HEK293T (cell line): ENCODE measurements around the gene DMKN.
"Not testable (repeated sequence)": the region's sequence is repeated elsewhere in the genome, so short reads cannot be mapped to it uniquely, and the experiment has no call there.

ENCODE experiments used
- CTCF ChIA-PET: fragments of 350-600 bp; formaldehyde crosslinking; extraction: SDS; loops from one replicate; lab custom pipeline; 2021; ENCODE audit warnings: antibody characterized with exemption, inconsistent platforms; lab: Yijun Ruan, JAX
- POLR2A ChIA-PET: fragments of 350-600 bp; formaldehyde crosslinking; extraction: SDS; loops from one replicate; lab custom pipeline; 2020; ENCODE audit warnings: antibody characterized with exemption, inconsistent platforms; lab: Yijun Ruan, JAX
- DNase-seq: peaks from one replicate; pipeline ENCODE4 v3.0.0; 2012; ENCODE audit warnings: mixed read lengths; ENCODE audit errors: extremely low spot score
- ARNT ChIP-seq: fragments of 450-650 bp; IDR thresholded peaks from 2 replicates; pipeline ENCODE4 v1.6.1; 2017; ENCODE audit warnings: mild to moderate bottlenecking
- BHLHE40 ChIP-seq: fragments of 450-650 bp; IDR thresholded peaks from 2 replicates; pipeline ENCODE4 v1.6.1; 2016; ENCODE audit warnings: mild to moderate bottlenecking, moderate library complexity, borderline replicate concordance
- CTBP1 ChIP-seq: fragments of 450-650 bp; IDR thresholded peaks from 2 replicates; pipeline ENCODE4 v1.6.1; 2016; ENCODE audit warnings: borderline replicate concordance
- ELF4 ChIP-seq: fragments of 450-650 bp; IDR thresholded peaks from 2 replicates; pipeline ENCODE4 v1.6.1; 2017; ENCODE audit warnings: antibody characterized with exemption
- FOXA1 ChIP-seq: fragments of 450-650 bp; IDR thresholded peaks from 2 replicates; pipeline ENCODE4 v1.6.1; 2016; ENCODE audit warnings: mild to moderate bottlenecking
- FOXK2 ChIP-seq: fragments of 450-650 bp; IDR thresholded peaks from 2 replicates; pipeline ENCODE4 v1.6.1; 2016; ENCODE audit warnings: mild to moderate bottlenecking
- FOXM1 ChIP-seq: fragments of 450-650 bp; IDR thresholded peaks from 2 replicates; pipeline ENCODE4 v1.6.1; 2017; ENCODE audit warnings: mild to moderate bottlenecking, borderline replicate concordance
- HDGF ChIP-seq: fragments of 450-650 bp; IDR thresholded peaks from 2 replicates; pipeline ENCODE4 v1.6.1; 2017; ENCODE audit warnings: antibody characterized with exemption, borderline replicate concordance
- L3MBTL2 ChIP-seq: fragments of 450-650 bp; conservative IDR thresholded peaks from 2 replicates; pipeline ENCODE4 v1.6.1; 2016; ENCODE audit warnings: mild to moderate bottlenecking
- LEF1 ChIP-seq: fragments of 450-650 bp; IDR thresholded peaks from 2 replicates; pipeline ENCODE4 v1.6.1; 2017; ENCODE audit warnings: mild to moderate bottlenecking, borderline replicate concordance
- NFRKB ChIP-seq: fragments of 450-650 bp; IDR thresholded peaks from 2 replicates; pipeline ENCODE4 v1.6.1; 2016; ENCODE audit warnings: mild to moderate bottlenecking, moderate library complexity
- SP1 ChIP-seq: fragments of 450-650 bp; IDR thresholded peaks from 2 replicates; pipeline ENCODE4 v1.6.1; 2017
- SUZ12 ChIP-seq: fragments of 450-650 bp; IDR thresholded peaks from 2 replicates; pipeline ENCODE4 v1.6.1; 2016; ENCODE audit warnings: mild to moderate bottlenecking
- TARDBP ChIP-seq: fragments of 450-650 bp; IDR thresholded peaks from 2 replicates; pipeline ENCODE4 v1.6.1; 2016
- ZNF384 ChIP-seq: fragments of 450-650 bp; IDR thresholded peaks from 2 replicates; pipeline ENCODE4 v1.6.1; 2016
- TF ChIP-seq, protein P1 (sequence below): fragments of 450-650 bp; IDR thresholded peaks from 2 replicates; pipeline ENCODE4 v1.6.1; 2016

The DMKN gene

DNA sequence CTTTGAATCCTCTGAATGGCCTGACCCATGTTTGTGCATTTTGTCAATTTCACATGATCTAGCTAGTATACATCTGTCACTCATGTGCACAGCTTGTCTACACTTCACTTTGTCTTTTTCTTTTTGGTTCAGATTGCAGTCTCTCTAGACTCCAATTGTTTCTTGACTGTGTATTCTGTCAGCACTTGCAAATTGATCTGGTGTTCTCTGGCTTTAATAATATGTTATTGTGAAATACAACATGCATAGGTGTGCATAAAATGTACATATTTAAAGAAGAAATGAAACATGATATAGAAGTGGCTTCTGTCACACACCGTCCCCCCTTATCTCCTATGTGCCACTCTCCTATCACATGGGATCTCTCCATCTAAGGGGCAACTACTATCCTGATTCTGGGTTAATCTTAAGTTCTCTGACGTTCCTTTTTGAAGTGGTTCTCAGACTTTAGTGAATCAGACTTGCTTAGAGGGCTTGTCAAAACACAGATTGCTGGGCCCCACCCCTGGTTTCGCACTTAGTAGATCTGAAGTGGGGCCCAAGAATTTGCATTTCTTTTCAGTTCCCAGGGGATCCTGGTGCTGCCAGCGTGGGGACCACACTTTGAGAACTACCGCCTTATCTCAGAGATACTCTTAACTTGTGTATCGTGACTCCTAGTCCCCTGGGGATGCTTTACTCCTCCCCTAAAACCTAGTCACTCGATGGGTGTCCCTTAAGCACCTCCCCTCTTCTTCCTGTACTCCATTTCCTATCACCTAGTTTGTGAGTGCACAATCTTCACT lies 29.0 kb downstream of the DMKN start:
- ChIA-PET CTCF (no interaction called here), POLR2A (no interaction called here)
- TF ChIP-seq ARNT (no peak), BHLHE40 (no peak), ELF4 (no peak), ZNF384 (no peak), FOXM1 (no peak), NFRKB (no peak), FOXA1 (no peak), CTBP1 (no peak), LEF1 (no peak), HDGF (no peak), TARDBP (no peak)
- DNase-seq, result no peak

DNA sequence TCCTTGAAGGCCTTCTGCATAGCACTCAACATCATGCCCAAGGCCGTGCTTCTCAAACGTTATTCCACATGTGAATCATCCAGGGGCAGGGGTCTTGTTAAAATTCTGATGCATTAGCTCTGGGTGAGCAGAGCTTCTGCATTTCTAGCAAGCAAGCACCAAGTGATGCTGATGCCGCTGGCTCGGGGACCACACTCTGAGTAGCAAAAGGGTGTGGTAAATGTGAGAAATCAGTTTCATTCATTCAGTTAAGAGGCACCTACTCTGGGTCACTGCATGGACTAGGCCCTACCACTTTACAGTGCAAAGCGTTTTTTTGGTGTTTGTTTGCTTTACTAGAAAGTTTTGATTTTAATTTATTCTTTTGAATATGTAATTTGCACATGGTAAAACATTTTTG lies 30.4 kb downstream of the DMKN start:
- no peak for TF ChIP-seq L3MBTL2
- ChIA-PET CTCF (no interaction called here), POLR2A (no interaction called here)
- DNase-seq, result no peak

DNA sequence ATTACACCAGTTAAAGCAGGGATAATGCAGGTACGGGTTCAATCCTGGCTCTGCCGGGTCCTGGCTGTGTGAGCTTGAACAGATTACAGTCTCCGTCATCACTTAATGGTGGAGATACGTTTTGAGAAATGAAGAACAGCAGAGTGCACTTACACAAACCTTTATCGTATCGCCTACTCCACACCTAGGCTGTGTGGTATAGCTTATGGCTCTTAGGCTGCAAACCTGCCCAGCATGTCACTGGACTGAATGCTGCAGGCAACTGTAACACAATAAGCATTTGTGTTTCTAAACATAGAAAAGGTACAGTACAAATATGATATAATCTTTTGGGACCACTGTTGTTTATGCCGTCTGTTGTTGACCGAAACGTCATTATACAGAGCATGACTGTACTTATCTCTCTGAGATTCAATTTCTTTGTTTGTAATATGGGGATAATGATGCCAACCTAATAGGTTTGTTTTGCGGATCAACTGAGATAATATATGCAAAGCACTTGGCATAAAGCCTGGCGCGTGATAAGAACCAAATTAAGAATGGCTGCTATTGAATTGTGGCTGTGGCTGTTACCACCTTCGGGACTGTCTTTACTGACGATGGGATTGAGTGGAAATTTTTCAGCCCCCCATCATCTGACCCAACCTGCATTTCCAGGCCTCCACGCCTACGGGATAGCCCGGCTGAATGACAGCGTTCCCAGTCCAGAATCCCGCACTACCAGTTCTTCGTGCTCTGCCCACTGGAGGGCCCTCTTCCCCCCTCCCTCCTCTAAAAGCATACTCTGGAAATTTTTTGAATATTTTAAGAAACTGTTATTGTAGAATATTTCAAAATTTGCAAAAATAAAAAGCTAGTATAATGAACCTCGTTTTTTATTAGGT lies 34.4 kb downstream of the DMKN start:
- ChIA-PET POLR2A (no interaction called here), CTCF (interaction anchor here (0.7 kb wide), 1 partner anchor 10 kb away, joined by 3 read pairs; no protein-coding TSS in a partner anchor)
- DNase-seq, result no peak
- no peak for TF ChIP-seq FOXM1
- no peak for TF ChIP-seq CTBP1
- TF ChIP-seq SP1, result no peak
- TF ChIP-seq ELF4, result no peak
- no peak for TF ChIP-seq FOXK2
- TF ChIP-seq SUZ12, result no peak
- TF ChIP-seq ARNT, result no peak
- TF ChIP-seq L3MBTL2, result no peak

DNA sequence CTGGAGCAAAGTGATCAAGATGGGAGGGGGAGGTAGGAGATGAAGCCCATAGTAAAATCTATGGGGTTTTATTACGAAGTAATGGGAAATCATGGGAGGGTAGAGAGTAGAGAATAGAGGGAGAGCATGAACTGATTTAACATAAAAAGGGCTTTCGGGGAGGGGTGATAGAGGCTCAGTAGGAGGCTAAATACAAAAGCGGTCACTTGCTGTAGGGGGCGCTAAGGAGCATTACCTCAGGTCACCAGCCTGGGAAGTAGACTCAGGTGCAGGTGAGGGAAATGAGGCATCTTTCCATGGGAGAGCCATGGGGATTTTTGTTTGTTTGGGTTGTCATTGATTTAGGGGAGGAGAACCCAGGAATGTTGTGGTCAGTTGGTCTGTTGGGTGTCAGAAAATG lies 37.3 kb downstream of the DMKN start:
- ChIA-PET CTCF (no interaction called here), POLR2A (no interaction called here)
- TF ChIP-seq, protein P1, sequence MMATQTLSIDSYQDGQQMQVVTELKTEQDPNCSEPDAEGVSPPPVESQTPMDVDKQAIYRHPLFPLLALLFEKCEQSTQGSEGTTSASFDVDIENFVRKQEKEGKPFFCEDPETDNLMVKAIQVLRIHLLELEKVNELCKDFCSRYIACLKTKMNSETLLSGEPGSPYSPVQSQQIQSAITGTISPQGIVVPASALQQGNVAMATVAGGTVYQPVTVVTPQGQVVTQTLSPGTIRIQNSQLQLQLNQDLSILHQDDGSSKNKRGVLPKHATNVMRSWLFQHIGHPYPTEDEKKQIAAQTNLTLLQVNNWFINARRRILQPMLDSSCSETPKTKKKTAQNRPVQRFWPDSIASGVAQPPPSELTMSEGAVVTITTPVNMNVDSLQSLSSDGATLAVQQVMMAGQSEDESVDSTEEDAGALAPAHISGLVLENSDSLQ, result no peak
- no peak for TF ChIP-seq SUZ12
- no peak for TF ChIP-seq HDGF
- TF ChIP-seq FOXA1, result no peak
- TF ChIP-seq SP1, result no peak
- no peak for TF ChIP-seq TARDBP
- TF ChIP-seq NFRKB, result no peak
- no peak for TF ChIP-seq FOXK2
- no peak for TF ChIP-seq ARNT
- TF ChIP-seq CTBP1, result no peak
- no peak for TF ChIP-seq ZNF384
- no peak for TF ChIP-seq BHLHE40
- TF ChIP-seq ELF4, result no peak
- TF ChIP-seq FOXM1, result no peak
- TF ChIP-seq LEF1, result no peak
- TF ChIP-seq L3MBTL2, result no peak
- no peak for DNase-seq

DNA sequence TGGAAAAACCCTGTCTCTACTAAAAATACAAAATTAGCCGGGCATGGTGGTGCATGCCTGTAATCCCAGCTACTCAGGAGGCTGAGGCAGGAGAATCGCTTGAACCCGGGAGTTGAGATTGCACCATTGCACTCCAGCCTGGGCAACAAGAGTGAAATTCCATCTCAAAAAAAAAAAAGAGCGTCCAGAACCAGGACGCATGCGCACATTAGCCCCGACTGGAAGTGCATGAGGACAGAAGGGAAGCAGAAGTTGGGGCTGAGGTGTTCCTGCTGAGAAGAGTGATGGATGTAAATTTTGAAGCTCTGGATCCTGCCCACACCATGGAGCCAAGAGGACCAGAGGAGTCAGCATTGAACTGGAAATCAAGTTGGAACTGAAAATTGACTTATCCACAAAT lies 38.9 kb downstream of the DMKN start:
- CTCF ChIA-PET, DNase-seq, POLR2A ChIA-PET: not testable (repeated sequence)

DNA sequence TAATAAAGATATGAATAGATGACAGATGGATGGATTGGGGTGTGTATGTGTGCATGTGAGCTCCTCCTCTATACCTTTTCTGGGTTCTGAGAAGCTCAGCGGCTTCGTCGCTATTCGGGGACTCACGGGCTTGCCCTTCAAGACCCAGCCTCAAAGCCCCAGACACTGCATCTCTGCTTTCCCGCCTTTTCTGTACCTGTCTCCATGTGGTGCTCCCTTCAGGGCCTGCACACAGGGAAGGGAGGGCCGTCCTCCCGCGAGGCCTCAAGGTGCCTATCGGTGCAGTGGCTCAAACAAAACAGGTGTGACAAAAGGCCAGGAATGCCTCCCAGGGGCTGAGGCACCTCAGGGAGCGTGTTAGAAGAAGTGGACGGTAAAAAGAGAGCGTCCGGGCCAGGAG lies 39.3 kb downstream of the DMKN start:
- DNase-seq, result no peak
- ChIA-PET CTCF (no interaction called here), POLR2A (no interaction called here)
- TF ChIP-seq L3MBTL2 (peak; percentile 43), LEF1 (no peak), ELF4 (no peak), HDGF (no peak), TARDBP (no peak)

DNA sequence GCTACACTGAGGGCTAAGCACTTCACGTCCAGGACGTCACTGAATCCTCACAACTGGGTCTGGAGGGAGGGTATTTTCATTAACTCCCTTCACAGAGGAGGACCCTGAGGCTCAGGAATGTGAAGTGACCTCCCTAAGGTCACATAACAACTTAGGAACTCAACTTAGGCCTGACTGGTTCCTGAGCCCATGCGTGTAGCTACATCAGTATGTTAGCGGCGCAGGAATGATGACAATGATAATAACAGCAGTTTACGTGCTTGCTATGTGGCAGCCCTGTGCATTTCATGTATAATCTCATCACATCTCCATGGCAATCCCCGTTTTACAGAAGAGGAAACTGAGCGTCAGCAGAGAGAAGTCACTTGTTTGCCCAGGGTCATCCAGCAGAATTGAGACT lies 41.5 kb downstream of the DMKN start:
- POLR2A ChIA-PET, result interaction anchor here (1.0 kb wide), 1 partner anchor 38 kb away, joined by 3 read pairs; no protein-coding TSS in a partner anchor
- CTCF ChIA-PET, result no interaction called here
- no peak for DNase-seq
- TF ChIP-seq LEF1 (no peak), FOXK2 (no peak), TARDBP (no peak), L3MBTL2 (no peak), ARNT (no peak)

DNA sequence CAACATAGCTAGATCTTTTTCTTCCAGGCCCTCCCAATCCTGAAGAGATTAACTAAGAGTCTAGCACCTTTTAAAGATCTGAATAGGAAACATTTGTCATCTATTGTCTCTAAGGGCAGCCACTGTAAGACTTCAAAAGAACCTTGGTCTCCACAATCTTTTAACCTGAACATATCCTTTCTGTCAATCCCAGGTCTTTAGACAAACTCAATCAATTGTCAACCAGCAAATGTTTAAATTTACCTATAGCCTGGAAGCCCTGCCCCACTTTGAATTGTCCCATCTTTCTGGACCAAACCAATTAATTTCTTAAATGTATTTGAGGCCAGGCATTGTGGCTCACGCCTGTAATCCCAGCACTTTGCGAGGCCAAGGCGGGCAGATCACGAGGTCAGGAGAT lies 42.4 kb downstream of the DMKN start:
- CTCF ChIA-PET, DNase-seq, POLR2A ChIA-PET: not testable (repeated sequence)
